ENCODE results near the gene SH3BP5.

Gene SH3BP5

DNA sequence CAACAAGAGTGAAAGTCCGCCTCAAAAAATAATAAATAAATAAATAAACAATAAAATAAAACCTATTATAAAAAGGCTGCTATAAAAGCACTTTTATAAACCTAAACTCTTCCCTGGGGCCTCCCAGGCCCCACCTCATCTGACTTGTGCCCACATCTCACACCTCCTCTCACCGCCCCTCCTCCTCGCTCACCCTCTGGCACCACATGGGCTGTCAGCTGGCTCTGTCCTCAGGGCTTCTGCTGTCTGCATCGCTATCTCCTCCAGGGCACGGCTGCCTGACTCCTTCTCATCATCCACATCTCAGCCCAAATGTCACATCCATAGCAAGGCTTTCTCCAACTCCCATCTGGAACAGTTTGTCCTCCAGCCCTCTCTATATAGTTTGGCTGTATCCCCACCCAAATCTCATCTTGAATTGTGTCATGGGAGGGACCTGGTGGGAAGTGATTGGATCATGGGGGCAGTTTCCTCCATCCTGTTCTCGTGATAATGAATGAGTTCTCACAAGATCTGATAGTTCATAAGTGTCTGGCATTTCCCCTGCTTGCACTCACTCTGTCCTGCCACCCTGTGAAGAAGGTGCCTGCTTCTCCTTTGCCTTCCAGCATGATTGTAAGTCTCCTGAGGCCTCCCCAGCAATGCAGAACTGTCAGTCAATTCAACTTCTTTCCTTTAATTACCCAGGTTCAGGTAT, 8.8 kb upstream of the SH3BP5 start:
- no peak for DNase-seq (ENCODE audit: low read depth)
- TF ChIP-seq CTCF (IDR thresholded peaks at IDR 0.05; ENCODE audit: control insufficient read depth, insufficient read depth, low read depth, low read length, missing control alignments), result no peak
- H3K4me3 ChIP-seq (ENCODE audit: control insufficient read depth, low read depth, low read length), result no peak overlapping the region

DNA sequence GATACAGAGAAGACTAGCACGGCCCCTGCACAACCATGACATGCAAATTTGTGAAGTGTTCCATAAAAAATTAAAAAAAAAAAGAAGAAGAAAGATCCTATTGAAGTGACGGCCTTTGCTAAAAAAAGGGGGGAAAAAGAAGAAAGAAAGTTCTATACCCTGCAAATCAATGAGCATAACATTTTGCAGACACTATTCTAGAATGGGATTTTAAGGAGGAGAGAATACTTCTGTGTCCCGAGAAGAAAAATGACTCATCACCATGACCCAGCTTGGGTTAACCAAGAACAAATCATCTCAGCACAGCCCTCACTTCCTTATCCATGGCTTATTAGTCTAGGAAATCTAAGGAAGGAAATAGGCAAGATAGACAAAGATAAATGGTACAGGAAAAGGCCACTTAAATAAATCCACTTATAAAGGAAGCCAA, 7.4 kb upstream of the SH3BP5 start:
- H3K4me3 ChIP-seq (ENCODE audit: control insufficient read depth, low read depth, low read length), result no peak overlapping the region
- peak; percentile 47 for DNase-seq (ENCODE audit: low read depth)
- TF ChIP-seq CTCF (IDR thresholded peaks at IDR 0.05; ENCODE audit: control insufficient read depth, insufficient read depth, low read depth, low read length, missing control alignments), result no peak

DNA sequence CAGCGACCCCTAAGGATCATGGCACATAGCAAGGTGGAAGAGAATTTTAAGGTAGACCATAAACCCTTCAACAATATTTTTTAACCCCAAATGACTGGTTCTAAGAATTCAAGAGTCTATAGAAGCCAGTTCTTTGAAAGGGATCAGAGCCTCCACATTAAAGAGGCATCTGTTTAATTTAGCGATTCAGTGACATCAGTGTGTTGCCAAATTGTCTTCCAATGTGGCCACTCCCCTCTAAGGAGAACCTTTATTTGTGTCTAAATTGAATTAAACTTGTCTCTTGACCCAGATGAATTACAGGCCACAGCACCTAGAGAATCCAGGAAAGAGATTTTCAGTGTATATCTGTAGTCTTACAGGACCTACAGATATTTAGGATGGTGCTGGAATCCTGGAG, 6.6 kb upstream of the SH3BP5 start:
- no peak for DNase-seq (ENCODE audit: low read depth)
- H3K4me3 ChIP-seq (ENCODE audit: control insufficient read depth, low read depth, low read length), result no peak overlapping the region
- no peak for TF ChIP-seq CTCF (IDR thresholded peaks at IDR 0.05; ENCODE audit: control insufficient read depth, insufficient read depth, low read depth, low read length, missing control alignments)

- no peak for TF ChIP-seq CTCF (IDR thresholded peaks at IDR 0.05; ENCODE audit: control insufficient read depth, insufficient read depth, low read depth, low read length, missing control alignments)
- H3K4me3 ChIP-seq (ENCODE audit: control insufficient read depth, low read depth, low read length), result no peak overlapping the region
- no peak for DNase-seq (ENCODE audit: low read depth)
Measured at GRCh38 chr3:15337963-15338362, 5.6 kb upstream of the SH3BP5 start.

- no peak for DNase-seq (ENCODE audit: low read depth)
- no peak overlapping the region for H3K4me3 ChIP-seq (ENCODE audit: control insufficient read depth, low read depth, low read length)
- no peak for TF ChIP-seq CTCF (IDR thresholded peaks at IDR 0.05; ENCODE audit: control insufficient read depth, insufficient read depth, low read depth, low read length, missing control alignments)
Measured at GRCh38 chr3:15336057-15336456, 3.7 kb upstream of the SH3BP5 start.

GRCh38 chr3:15333956-15334263, 1.5 kb upstream of the SH3BP5 start:
- no peak overlapping the region for H3K4me3 ChIP-seq (ENCODE audit: control insufficient read depth, low read depth, low read length)
- TF ChIP-seq CTCF (IDR thresholded peaks at IDR 0.05; ENCODE audit: control insufficient read depth, insufficient read depth, low read depth, low read length, missing control alignments), result no peak
- no peak for DNase-seq (ENCODE audit: low read depth)
